Hematopoietic multipotent progenitor cell treated with erythropoietin and hydrocortisone succinate and interleukin-3 and kit ligand, for 17 days (in vitro differentiated cells): ENCODE measurements around the gene LHFPL2.

Experiments
- DNase-seq: peaks from one replicate; pipeline ENCODE4 v3.0.0-alpha.2; 2015; ENCODE audit warnings: low spot score

LHFPL2 gene

GRCh38 chr5:78569441-78569840, 79.1 kb downstream of the LHFPL2 start:
- no peak for DNase-seq

DNA sequence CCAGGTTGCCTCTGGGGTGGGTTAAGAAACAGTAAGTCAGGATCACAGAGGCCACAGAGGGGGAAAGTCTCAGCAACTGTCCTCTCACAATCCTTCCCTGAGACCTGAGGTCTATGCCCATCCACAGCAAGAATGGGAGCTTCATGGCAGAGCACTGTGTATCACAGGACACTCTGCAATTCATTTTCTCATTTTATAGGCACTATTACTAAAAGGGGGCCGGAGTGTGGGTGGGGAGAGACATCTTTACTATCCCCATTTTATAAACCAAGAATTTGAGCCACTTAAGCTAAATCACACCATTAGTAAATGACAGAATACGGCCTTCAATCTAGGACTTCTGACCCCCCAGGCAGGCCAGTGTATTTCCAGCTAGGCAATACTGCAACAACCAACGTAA, 79.9 kb downstream of the LHFPL2 start:
- DNase-seq: no peak

- no peak for DNase-seq
These were observed 80.4 kb downstream of the LHFPL2 start for GRCh38 chr5:78568212-78568611.

DNA sequence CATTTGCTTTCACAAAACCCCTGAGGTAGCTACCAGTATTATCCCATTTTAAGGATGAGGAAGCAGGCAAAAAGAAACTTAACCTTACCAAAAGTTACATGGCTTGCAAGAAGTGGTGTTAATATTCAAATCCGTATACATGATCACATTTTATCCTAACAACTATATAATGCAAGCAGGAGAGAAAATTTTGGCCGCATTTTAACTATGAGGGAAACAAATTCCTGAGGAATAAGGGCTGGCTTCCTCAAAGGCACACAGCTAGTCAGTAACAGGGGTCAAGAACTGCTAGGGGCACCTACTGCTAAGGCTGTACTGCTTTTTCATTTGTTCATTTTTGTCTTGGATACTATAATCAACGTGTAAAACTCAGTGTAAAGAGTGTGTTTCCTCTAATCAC, 81.0 kb downstream of the LHFPL2 start:
- no peak for DNase-seq

DNA sequence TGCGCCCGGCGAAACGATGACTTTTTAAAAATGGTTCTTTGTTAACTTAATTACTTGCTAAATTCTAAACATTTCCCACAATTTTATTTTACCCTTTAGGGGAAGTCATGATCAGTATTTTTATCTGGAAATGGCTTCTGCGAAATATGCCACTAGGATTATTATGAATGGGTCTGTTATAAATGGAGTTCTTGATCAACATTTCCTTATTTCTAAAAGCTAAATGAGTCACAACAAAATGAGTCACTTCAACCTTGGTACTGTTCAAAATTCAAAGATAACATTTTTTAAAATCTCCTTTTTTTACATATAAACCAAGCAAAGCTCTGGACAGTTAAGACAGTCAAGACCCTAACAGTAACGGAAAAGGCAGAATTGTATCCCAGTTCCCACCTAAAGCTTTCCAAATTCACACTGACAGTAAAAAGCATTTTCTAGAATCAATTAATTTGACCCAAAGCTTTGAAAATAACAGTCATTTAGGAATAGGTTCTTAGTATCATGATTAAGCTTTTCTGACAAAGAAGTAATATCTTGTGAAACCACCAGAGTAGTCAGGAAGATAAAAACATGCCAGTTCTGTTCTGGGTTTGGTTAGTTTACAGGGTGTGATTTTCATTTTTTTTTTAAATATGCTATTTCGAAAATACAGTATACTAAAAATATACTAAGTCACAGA, 81.7 kb downstream of the LHFPL2 start:
- peak; percentile 13 for DNase-seq

DNA sequence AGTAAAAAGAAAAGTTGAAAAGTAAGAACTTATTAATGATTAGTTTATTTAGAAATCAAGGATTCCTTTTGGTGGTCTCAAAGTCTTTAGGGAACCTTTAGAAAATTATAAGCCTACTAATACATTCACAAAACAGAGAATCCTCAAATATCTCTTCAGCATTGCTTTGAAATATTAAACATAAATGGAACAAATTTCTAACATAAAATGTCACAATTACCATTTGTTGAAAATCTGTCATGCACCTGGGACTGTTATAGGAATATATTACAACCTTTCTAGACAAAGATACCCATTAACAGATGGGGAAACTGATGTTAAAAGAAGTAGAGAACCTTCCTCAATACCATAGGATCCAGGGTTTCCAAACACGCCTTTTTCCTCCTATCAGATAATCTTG, 83.2 kb downstream of the LHFPL2 start:
- DNase-seq: no peak

GRCh38 chr5:78563621-78564020, 85.0 kb downstream of the LHFPL2 start:
- DNase-seq: no peak

DNA sequence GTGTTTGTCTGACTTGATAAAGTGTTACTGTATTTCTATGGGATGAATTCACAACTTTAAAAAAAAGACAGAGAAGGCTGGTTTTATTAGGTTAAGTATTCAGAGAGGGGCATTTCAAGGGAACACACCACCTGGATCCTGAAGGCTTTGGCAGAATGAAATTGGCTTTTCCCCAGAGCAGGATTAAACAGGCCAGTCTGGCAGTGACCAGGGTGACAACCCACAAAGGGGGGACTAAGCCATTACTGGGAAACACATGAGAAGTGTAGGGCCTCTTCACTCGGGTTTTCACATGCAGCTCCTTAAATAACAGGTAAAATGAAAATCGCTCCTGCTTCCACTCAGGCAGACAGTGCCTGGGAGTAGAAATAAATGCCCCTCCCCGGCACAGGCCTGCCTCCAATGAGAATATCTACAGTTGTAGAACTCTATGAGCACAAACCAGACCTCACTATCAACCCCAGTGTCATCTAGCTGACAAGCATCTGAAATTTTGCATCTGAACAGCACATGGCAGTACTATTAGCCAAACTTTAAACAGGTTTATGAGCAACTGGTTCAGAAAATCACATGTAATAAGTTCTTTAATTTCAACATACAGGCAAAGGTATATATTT, 85.8 kb downstream of the LHFPL2 start:
- no peak for DNase-seq

DNA sequence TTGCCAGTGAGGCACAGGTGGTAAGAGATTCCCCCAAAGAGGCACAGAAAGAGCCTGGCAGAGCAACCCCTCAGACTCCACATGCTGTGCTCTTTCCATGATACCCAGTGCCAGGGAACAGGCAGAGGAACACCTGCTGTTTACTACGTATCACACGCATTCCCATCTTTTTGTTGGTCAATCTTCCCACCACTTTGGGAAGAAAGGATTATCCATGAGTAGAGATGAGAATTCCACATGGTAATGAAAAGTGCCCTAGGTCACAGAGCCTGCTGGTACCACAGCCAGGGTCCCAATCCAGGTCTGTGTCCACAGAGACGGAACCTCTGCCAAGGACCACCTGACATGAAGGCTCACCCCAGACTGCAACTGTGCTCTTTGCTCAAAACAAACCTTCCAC, 86.6 kb downstream of the LHFPL2 start:
- no peak for DNase-seq

DNA sequence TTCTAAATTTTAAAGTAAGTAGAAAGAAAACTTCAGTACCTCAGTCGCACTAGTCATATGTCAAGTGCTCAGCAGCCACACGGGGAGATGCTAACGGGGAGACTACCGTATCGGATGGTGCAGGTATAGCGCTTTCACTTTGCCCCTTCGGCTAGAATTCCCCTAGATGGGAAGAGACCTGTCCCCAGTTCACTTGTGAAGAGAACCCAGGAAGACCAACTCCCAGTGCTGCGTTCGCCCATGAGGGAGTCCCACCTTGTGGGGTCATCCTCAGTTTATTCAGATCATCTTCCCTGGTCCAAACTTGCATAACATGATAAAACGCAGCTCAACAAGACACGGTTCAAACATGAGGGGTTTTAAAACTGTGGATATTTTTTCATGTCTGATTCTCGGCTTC, 87.3 kb downstream of the LHFPL2 start:
- no peak for DNase-seq

DNA sequence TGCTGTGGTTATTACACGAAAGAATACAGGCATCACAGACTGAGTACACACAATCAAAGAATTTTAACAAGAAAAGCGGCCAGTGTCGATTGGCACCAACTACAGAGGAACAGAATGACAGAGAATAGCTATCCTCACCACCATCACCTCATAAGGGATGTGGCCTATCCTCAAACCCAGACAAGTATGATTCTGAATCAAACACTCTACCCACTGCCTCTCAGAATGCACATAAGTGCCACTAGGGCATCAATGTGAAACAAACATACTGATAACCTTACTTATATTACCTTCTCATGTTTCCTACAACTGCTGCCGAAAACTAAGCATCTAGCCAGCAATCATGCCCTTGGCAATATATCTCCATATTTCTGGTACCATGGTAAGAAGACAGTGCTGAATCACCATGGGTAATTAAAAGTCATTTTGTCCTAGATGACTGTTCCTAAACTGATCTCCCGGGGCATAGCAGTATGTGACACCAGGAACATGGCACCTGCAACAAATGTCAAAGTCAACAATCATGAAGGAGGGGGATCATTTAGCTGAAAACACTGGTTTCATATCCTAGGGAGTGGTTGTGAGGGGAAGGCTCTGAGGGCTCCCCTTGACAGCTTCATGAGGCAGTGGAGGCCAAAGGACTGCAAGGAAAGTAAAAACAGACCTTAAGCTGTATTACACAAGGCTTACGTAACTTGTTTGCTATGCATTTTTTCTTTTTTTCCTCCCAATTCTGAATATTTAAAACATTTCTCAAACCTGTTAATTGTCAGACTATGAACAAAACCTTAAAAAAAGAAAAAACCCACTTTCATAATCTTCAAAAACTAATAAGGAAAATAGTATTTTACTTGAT, 88.3 kb downstream of the LHFPL2 start:
- no peak for DNase-seq

GRCh38 chr5:78557601-78558000, 91.0 kb downstream of the LHFPL2 start:
- DNase-seq: no peak

GRCh38 chr5:78555870-78556269, 92.7 kb downstream of the LHFPL2 start:
- DNase-seq: peak; percentile 46

DNA sequence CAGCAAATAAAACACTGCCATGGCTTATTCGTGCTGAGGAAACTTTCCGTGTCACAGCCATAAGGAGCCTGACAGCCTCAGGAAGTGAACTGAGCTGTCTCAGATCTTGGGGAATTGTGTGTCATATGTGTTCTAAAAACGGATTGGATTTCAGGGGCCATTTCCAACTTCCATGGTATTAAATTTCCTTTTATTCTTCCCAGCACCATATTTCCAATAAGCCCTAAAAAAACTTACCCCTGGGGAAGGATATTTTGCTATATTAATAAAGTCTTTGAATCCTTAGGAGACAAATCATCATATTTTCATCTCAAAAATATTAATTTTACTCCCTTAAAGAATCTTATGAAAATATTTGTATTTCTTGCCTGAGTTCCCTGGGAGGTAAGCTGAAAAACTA, 93.9 kb downstream of the LHFPL2 start:
- DNase-seq: no peak

DNA sequence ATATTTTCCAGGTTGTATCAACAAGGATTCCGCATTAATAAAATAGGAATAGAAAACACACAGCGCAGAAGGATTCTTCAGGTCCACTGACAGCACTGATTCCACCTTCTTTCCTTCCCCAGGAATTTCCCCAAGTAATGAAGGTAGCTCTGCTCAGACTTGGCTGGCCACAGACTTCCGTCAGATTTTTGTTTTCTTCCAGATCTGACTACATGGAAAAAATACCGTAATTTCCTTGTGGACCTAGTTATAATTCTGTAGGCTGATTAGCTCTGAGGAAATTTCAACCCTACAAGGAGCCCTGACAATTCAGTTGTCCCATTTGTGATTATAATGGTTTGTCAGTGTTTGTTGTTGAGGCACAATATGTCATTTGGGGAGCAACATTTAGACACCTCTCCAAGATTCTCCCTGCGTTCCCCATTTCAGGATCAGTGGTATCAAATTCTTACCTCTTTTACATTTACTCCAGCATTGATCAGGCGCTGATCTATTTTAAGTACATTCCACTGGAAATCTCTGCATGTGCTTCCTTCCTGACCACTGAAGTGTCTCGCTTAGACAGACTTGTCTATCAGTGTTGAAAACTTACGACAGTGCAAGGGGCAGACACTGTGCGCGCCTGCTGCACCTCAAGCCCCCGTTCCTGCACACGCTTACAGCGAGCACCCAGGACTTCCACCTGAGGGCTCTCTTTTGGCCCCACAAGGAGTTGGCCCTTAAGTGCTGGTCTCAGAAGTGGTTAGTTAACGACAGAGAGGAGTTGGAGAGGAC, 94.8 kb downstream of the LHFPL2 start:
- DNase-seq: no peak

- DNase-seq: no peak
These were observed 95.7 kb downstream of the LHFPL2 start for GRCh38 chr5:78552729-78553342.

DNA sequence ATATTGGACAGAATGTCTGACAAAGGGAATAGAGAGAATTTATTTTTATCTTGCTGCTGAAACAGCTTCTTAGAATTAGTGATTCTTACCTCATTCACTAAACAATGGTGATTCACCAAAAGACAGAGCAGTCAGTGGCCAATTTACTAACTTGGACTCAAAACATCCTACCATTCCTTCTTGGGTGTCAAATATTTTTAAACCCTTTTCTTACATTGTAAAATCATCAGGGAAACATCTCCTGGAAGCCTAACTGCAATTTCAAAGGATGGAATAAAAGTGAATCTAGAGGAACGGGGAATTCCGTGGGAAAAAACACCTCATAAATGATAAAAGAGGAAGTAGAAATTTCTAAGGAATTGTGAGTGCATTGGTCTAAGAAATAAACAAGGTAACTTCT, 97.7 kb downstream of the LHFPL2 start:
- no peak for DNase-seq

GRCh38 chr5:78549043-78549442, 99.5 kb downstream of the LHFPL2 start:
- DNase-seq: no peak

DNA sequence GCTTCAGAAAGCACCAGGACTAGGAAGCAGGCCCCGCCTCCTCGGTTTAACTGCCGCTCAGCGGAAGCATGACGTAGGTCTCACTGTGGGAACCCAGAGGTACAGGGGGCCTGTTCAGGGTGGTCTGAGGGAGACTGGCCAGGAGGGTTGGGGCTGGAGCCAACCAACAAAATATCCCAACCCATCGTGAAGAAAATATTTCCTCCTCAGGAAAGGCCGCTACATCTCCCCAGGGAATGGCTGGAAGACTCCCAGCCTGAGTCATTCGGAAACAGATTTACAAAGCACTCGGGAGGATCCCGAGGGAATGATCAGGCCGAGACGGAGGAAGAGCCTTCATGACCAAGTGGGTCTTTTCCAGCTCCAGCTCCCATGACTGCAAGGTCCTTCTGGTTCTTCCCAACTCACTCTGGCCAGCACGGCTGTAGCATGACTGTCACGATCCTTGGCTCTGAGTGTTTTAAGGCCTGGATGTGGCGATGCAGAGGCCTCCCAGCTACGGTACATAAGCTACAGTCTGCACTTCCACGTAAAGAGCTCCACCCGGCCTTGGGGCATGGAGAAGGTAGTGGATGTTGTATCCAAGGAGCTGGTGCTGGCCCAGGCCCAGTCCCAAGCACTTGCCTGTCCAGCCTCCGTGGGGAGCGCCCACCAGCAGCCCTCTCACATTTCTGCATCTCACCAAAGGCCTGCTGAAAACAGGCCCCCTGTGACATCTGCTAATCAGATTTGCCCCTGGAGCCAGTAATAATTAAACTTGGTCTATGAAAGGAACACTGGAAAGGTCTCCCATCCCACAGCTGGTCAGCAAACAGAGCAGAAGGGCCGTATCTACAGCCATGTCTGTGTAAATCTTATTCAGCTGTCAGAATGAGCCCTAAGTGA, 100.6 kb downstream of the LHFPL2 start:
- no peak for DNase-seq

- DNase-seq: no peak
These were observed 101.4 kb downstream of the LHFPL2 start for GRCh38 chr5:78547183-78547582.
